ENCODE measurements around the gene SLC5A6.

Gene SLC5A6

DNA sequence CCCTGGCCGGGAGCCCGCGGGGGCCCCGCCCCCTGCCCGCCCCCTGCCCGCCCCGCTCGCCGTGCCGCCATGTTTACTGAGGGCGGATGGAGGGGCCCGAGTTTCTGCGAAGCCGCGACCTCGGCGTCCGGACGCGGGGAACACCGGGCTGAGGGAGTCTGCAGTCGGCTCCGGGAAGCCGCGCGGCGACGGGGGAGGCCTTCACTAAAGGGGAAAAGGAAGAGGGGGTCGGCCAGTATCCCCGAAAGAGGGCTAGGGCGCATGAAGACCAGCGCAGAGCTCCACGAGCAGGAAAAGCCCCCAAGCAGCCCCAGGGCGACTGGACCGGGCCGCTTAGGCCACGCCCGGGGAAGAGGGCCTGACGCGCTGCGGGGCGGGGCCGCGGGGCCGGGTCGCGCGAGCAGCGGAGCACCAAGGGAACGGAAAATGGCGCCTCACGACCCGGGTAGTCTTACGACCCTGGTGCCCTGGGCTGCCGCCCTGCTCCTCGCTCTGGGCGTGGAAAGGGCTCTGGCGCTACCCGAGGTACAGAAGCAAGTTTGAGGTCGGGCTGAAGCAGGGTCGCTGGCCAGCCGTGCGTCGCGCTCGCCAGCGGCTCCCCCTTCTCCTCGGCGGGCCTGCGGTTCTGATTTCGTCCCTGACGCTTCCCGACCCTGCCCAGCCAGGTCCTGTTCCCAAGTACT, at the start of gene SLC5A6, which contains the start of gene ATRAID:
SLC5A6 (minus strand) TSS at position 326 of the 683 bp plus-strand sequence. CDS start 4,618 bp downstream, outside the sequence.
ATRAID (plus strand) TSS at position 99 of the 683 bp plus-strand sequence; CDS start at position 427, 328 bp downstream.
- Mint-ChIP-seq H3K27me3 (no peaks in the 10 kb centered on the region), H3K9me3 (no peaks in the 10 kb centered on the region), H3K27ac (ENCODE audit: low read depth) (peak within 1 kb of the TSS; percentile 100), H3K4me3 (peak within 1 kb of the TSS; percentile 99), H3K4me1 (peaks cover 36% of the 10 kb centered on the region), H3K36me3 (ENCODE audit: insufficient read depth) (peaks cover 22% of the 10 kb centered on the region)
- DNase-seq (ENCODE audit: low spot score in 2 of 2): peak; percentile 80 to 86
- peak; percentile 90 for ATAC-seq (replicated peaks; ENCODE audit: extremely low read depth, poor library complexity, severe bottlenecking)

DNA sequence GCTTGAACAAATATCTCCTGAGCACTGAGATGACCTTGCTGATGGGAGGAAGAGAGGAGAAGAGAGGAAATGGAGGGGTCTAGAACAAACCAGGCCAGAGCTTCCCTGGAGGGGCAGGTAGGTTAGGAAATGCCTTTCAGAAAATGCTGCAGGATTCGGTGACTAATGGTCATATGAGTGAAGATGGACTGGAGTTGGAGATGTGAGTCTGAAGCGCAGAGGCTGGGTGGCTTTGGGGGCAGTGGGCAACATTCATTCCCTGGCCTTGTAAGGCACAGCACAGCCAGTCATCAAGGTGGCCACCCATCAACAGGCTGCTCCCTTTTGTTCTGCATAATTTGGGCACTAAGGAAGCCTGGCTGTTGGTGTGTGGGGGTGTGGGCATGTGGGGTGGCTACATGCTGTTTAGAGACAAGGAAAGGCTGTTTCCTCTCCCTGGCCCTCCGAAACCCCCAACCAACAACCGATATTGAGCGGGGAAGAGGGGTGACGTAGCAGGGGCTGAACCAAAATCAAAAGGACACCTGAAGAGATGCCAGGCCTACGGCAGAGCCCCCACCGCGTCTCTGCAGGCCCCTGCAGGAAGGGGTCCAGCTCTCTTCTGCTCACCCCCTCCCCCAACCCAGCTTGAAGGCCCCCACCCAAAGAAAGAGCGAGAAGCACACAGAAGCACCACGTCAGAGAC, 49.3 kb upstream of the SLC5A6 start:
- peaks cover 26% of the 10 kb centered on the region for H3K4me1 Mint-ChIP-seq
- no peak overlapping the region for H3K27ac Mint-ChIP-seq (ENCODE audit: low read depth)
- ATAC-seq (replicated peaks; ENCODE audit: extremely low read depth, poor library complexity, severe bottlenecking): no peak
- H3K4me3 Mint-ChIP-seq: peak overlapping the region; percentile 50
- no peaks in the 10 kb centered on the region for H3K36me3 Mint-ChIP-seq (ENCODE audit: insufficient read depth)
- peaks cover 76% of the 10 kb centered on the region for H3K27me3 Mint-ChIP-seq
- DNase-seq (ENCODE audit: low spot score in 2 of 2): no peak
- H3K9me3 Mint-ChIP-seq: no peaks in the 10 kb centered on the region

DNA sequence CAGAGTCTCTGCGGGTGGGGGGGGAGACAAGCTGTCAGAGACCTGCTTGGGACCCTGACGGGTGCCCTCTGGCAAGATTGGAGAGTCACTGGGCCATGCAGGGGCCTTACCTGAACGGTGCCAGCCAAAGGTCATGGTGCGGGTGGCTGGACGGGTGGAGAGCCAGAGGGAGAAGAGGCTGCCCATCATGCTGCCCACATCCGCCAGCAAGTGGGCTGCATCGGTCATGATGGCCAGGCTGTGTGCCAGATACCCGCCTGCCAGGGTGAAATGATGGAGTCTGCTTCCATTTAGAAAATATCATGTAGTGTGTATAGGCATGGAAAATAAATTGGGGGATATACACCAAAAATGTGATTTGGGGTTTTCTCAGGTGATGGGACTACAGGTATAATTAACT, 46.0 kb upstream of the SLC5A6 start:
- no peak for DNase-seq (ENCODE audit: low spot score in 2 of 2)
- peaks cover 12% of the 10 kb centered on the region for H3K4me1 Mint-ChIP-seq
- H3K4me3 Mint-ChIP-seq: no peak overlapping the region
- no peak overlapping the region for H3K27ac Mint-ChIP-seq (ENCODE audit: low read depth)
- no peaks in the 10 kb centered on the region for H3K36me3 Mint-ChIP-seq (ENCODE audit: insufficient read depth)
- no peak for ATAC-seq (replicated peaks; ENCODE audit: extremely low read depth, poor library complexity, severe bottlenecking)
- no peaks in the 10 kb centered on the region for H3K9me3 Mint-ChIP-seq
- peaks cover 83% of the 10 kb centered on the region for H3K27me3 Mint-ChIP-seq

DNA sequence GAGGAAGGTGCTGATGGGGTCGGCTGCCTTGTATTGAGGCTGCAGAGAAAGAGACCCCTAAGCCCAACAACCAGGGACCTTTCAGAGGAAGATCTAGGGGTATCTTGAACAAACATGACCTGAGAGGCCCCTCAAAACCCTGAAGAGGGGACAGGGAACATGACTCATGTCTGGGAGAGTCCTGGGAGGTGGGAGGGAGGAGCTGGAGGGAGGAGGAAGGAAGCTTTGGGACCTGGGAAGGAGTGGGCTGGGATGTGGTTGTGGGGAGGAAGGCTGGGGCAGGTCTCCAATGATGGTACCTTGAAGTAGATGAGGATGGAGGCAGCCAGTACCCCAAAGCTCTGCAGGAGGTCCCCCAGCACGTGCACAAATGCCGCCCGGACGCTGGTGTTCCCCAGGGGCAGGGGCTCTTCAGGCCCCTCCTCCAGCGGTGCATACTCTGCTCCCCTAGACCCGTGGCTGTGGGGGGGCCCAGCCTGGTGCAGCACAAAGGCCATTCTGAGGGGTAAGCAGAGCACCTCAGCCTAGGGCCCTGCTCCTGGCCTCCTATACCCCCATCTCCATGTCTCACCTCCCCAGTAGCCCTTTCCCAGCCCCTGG, 44.9 kb upstream of the SLC5A6 start:
- Mint-ChIP-seq H3K9me3 (no peaks in the 10 kb centered on the region), H3K36me3 (ENCODE audit: insufficient read depth) (no peaks in the 10 kb centered on the region), H3K4me3 (no peak overlapping the region), H3K27ac (ENCODE audit: low read depth) (no peak overlapping the region), H3K27me3 (peaks cover 80% of the 10 kb centered on the region), H3K4me1 (peaks cover 10% of the 10 kb centered on the region)
- no peak for DNase-seq (ENCODE audit: low spot score in 2 of 2)
- ATAC-seq (replicated peaks; ENCODE audit: extremely low read depth, poor library complexity, severe bottlenecking): no peak

DNA sequence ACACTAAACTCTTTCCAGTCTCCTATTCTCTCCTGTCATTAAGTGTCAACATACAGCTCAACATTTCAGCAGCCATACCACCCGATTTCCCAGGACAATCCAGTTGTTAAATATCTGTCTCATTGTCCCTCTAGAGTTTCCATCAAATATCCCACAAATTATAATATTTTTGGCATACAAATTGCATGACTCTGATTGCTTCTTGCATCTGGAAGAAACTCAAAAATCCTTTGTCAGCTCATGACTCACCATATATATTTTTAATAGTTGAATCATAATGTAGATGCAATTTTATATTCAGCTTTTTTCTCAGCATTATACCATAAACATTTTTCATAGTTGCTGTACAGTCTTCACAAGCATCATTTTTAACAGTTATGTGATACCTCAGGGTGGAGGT, 43.6 kb upstream of the SLC5A6 start:
- Mint-ChIP-seq H3K27ac (ENCODE audit: low read depth) (no peak overlapping the region), H3K4me1 (no peaks in the 10 kb centered on the region), H3K9me3 (no peaks in the 10 kb centered on the region), H3K4me3 (no peak overlapping the region), H3K36me3 (ENCODE audit: insufficient read depth) (no peaks in the 10 kb centered on the region), H3K27me3 (peaks cover 80% of the 10 kb centered on the region)
- DNase-seq (ENCODE audit: low spot score in 2 of 2): no peak
- ATAC-seq (replicated peaks; ENCODE audit: extremely low read depth, poor library complexity, severe bottlenecking): no peak

DNA sequence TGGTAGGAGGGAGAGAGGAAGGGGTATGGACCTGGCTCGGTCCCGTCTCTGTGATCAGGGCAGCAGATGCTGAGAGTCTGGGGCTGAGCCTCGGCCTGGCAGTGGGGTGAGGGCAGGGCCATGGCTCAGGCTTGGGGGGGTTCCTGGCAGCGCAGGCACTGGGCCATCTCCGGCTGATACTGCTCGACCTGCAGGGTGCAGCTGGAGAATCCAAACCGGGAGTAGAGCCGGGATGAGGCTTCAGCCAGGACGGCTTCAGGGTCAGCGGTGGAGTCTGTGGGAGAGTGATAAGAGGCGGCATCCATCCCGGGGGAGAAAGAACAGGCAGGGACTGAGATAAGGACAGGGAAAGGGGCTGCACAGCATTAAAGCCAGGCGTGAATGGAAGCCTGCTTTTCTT, 43.1 kb upstream of the SLC5A6 start:
- Mint-ChIP-seq H3K4me3 (no peak overlapping the region), H3K9me3 (no peaks in the 10 kb centered on the region), H3K36me3 (ENCODE audit: insufficient read depth) (no peaks in the 10 kb centered on the region), H3K4me1 (no peaks in the 10 kb centered on the region), H3K27ac (ENCODE audit: low read depth) (no peak overlapping the region), H3K27me3 (peaks cover 78% of the 10 kb centered on the region)
- ATAC-seq (replicated peaks; ENCODE audit: extremely low read depth, poor library complexity, severe bottlenecking) (no peak), DNase-seq (ENCODE audit: low spot score in 2 of 2) (no peak)

DNA sequence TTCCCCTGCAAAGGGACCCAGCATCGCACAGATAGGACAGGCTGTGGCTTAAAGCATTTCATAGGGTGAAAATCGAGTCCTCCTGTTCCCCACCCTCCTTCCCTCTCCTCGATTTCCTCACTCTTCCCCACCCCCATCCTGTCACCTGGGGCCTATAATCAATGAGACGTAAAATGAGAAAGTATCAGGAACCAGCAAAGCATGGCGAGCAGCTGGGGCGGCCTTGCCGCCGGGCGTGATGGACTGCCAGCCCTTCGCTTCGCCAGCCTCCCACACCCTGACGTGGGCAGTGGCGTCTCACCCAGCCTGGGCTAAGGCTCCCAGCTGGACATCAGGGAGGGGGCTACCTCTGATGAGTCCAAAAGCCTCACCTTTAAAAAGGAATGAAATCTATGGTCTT, 39.7 kb upstream of the SLC5A6 start:
- Mint-ChIP-seq H3K9me3 (no peaks in the 10 kb centered on the region), H3K4me1 (no peaks in the 10 kb centered on the region), H3K36me3 (ENCODE audit: insufficient read depth) (no peaks in the 10 kb centered on the region), H3K27ac (ENCODE audit: low read depth) (no peak overlapping the region), H3K27me3 (peaks cover 53% of the 10 kb centered on the region), H3K4me3 (no peak overlapping the region)
- no peak for ATAC-seq (replicated peaks; ENCODE audit: extremely low read depth, poor library complexity, severe bottlenecking)
- DNase-seq (ENCODE audit: low spot score in 2 of 2): no peak

DNA sequence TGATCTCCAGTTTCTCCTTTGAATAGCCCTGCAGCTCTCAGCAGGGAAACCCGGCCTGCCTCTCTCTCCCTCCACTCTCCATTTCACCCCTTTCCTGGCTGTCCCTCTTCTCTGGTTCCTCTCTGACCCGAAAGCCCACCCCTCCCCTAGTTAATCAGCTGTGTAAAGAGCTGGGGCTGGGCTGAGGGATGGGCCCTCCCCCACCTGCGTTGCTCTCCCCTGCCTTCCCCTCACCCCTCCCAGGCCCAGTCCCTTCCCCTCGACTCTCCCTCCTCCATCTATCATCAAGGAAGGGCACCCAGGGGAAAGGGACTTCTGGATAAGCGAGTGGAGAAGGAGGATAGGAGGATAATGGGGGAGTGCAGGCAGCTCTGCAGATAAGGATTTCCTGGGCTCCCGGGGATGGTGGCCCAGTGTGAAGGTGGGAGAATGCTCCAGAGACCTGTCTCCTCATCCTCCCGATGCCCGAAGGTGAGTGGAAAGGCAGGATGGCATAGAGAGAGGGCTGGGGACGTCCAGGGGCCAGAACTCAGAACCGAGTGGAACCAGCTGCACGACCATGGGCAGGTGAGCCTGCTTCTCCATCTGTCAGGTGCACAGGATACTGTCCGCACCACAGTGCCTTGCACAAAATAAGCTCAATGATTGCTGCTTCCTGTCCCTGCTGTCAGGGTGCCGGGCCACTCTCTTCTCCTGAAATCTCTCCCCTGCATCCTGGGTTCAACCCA, 38.7 kb upstream of the SLC5A6 start:
- Mint-ChIP-seq H3K4me3 (no peak overlapping the region), H3K27me3 (peaks cover 44% of the 10 kb centered on the region)

DNA sequence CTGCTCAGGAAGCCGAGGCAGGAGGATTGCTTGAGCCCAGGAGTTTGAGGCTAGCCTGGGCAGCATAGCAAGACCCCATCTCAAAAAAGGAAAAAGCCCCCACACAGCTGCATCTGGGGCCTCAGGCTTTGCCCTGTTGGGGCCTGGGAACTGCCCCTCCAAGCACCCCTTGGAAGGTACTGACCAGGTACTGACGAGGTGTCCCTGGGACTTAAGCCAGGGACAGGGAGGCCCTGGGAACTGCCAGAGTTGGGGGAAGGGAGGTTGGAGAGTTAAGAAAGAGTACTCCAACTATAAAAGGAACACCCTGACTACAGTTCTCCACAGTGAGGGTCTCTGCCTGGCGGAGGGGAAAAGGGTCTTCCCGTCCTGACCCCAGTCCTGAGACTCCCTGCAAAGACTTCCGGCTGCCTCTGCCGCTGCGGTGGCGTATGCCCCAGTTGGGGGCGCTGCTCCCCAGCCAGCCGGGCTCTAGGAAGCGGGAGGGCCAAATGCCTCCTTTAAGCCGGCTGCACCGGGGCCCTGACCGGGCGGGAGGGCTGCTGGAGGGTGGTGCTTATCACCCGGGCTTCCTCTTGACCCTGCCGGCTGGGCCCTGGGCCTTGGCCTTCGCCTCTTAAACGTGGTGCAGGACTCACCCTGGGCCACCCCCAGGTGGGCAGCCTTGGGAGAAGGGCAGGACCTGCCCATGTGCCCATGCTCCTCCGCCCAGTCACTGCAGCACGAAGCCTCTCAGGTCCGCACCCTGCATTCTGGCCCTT, 38.0 kb upstream of the SLC5A6 start:
- DNase-seq (ENCODE audit: low spot score in 2 of 2) (peak in 1 of 2 donors; percentile 27), ATAC-seq (replicated peaks; ENCODE audit: extremely low read depth, poor library complexity, severe bottlenecking) (no peak)
- Mint-ChIP-seq H3K27ac (ENCODE audit: low read depth) (no peak overlapping the region), H3K4me1 (no peaks in the 10 kb centered on the region), H3K9me3 (no peaks in the 10 kb centered on the region), H3K27me3 (peaks cover 37% of the 10 kb centered on the region), H3K4me3 (no peak overlapping the region), H3K36me3 (ENCODE audit: insufficient read depth) (no peaks in the 10 kb centered on the region)

More for the DNA sequence above, 38.7 kb upstream of the SLC5A6 start:
- Mint-ChIP-seq H3K36me3 (ENCODE audit: insufficient read depth) (no peaks in the 10 kb centered on the region), H3K9me3 (no peaks in the 10 kb centered on the region), H3K27ac (ENCODE audit: low read depth) (no peak overlapping the region), H3K4me1 (no peaks in the 10 kb centered on the region)
- no peak for ATAC-seq (replicated peaks; ENCODE audit: extremely low read depth, poor library complexity, severe bottlenecking)
- DNase-seq (ENCODE audit: low spot score in 2 of 2): no peak

DNA sequence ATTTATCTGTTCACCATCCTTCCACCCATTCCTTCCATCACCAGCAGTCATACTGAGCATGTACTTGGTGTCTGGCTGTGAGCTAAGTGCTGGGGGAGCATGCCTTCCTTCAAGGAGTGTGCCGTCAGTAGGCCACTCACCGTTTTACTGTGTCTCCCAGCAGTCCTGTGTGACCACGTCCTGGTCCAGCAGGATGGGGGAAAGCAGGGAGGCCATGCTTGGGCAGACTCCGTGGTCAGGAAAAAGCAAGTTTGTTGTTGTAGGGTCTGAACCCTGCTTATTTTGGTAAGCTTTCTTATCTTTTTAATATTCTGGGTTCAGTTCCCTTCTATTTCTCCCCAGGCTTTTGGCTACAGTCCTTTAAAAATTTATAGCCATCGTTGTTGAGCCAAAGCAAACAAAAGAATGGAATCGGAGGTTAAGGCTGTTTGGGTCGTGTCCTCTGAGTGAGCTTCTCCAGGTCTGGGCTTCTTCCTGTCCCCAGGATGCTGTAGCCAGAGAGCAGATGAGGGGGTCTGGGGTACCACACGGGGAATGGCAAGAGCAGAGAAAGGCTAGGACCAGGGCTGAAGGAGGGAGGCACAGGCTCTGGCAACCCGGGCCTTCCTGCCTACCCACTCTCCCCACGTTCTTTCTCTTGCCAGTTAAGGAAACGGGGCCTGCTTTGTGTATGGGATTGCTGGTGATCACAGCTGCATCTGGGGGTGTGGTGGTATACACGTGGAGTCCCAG, 37.3 kb upstream of the SLC5A6 start:
- DNase-seq (ENCODE audit: low spot score in 2 of 2) (no peak), ATAC-seq (replicated peaks; ENCODE audit: extremely low read depth, poor library complexity, severe bottlenecking) (no peak)
- no peak overlapping the region for H3K4me3 Mint-ChIP-seq
- H3K27me3 Mint-ChIP-seq: peaks cover 30% of the 10 kb centered on the region
- H3K4me1 Mint-ChIP-seq: no peaks in the 10 kb centered on the region
- no peaks in the 10 kb centered on the region for H3K9me3 Mint-ChIP-seq
- no peaks in the 10 kb centered on the region for H3K36me3 Mint-ChIP-seq (ENCODE audit: insufficient read depth)
- no peak overlapping the region for H3K27ac Mint-ChIP-seq (ENCODE audit: low read depth)

DNA sequence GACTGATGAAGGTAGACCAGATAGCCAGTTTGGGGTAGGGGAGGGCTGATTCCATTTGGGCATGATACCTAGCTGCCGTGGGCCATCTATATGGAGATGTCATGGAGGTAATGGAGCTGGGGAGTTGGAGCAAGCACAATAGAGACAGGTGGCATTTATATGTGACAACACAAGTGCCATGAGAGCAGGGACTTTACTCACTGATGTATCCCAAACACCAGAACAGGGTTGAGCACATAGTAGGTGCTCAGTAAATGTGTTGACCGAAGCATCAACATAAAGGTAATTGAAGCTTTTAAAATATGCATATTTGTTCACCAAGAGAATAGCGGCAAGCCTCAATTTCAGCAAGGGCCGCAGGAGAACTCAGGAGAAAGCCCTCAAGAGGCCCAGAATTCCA, 35.8 kb upstream of the SLC5A6 start:
- ATAC-seq (replicated peaks; ENCODE audit: extremely low read depth, poor library complexity, severe bottlenecking): no peak
- no peak for DNase-seq (ENCODE audit: low spot score in 2 of 2)
- Mint-ChIP-seq H3K9me3 (no peaks in the 10 kb centered on the region), H3K4me3 (no peak overlapping the region), H3K27ac (ENCODE audit: low read depth) (no peak overlapping the region), H3K27me3 (peaks cover 27% of the 10 kb centered on the region), H3K36me3 (ENCODE audit: insufficient read depth) (peaks cover 3% of the 10 kb centered on the region), H3K4me1 (no peaks in the 10 kb centered on the region)
